GM19372 (cell line): ENCODE data around the gene MRPL9.
"Not testable (repeated sequence)": the region's sequence is repeated elsewhere in the genome, so short reads cannot be mapped to it uniquely, and the experiment has no call there.

Experiments
- ATAC-seq: cut with Tn5 transposase; IDR thresholded peaks from one replicate; pipeline ENCODE4 v1.9.1; 2021; ENCODE audit warnings: mild to moderate bottlenecking, low read depth, moderate library complexity; ENCODE audit not compliant: unreplicated experiment

Gene MRPL9

GRCh38 chr1:151787689-151788088, 24.4 kb upstream of the MRPL9 start:
- ATAC-seq = no peak

- ATAC-seq = no peak
Observed at GRCh38 chr1:151783796-151784195, 20.5 kb upstream of the MRPL9 start.

- no peak for ATAC-seq
Observed at GRCh38 chr1:151782741-151783140, 19.4 kb upstream of the MRPL9 start.

GRCh38 chr1:151782026-151782425, 18.7 kb upstream of the MRPL9 start:
- not testable (repeated sequence) for ATAC-seq

GRCh38 chr1:151780736-151781135, 17.4 kb upstream of the MRPL9 start:
- ATAC-seq = not testable (repeated sequence)

- no peak for ATAC-seq
Observed at GRCh38 chr1:151779852-151780251, 16.6 kb upstream of the MRPL9 start.

GRCh38 chr1:151777317-151777716, 14.0 kb upstream of the MRPL9 start:
- no peak for ATAC-seq

- no peak for ATAC-seq
Observed at GRCh38 chr1:151776665-151777062, 13.4 kb upstream of the MRPL9 start.

GRCh38 chr1:151775894-151776664, 12.8 kb upstream of the MRPL9 start:
- no peak for ATAC-seq

- ATAC-seq = no peak
Observed at GRCh38 chr1:151774256-151774922, 11.1 kb upstream of the MRPL9 start.

GRCh38 chr1:151773702-151774101, 10.4 kb upstream of the MRPL9 start:
- ATAC-seq = no peak

- ATAC-seq = not testable (repeated sequence)
Observed at GRCh38 chr1:151769270-151769669, 6.0 kb upstream of the MRPL9 start.

- ATAC-seq = not testable (repeated sequence)
Observed at GRCh38 chr1:151768351-151769066, 5.2 kb upstream of the MRPL9 start.

- no peak for ATAC-seq
Observed at GRCh38 chr1:151763990-151764389, 694 bp upstream of the MRPL9 start.

GRCh38 chr1:151760597-151761385, 2.5 kb downstream of the MRPL9 start:
- ATAC-seq = no peak

- no peak for ATAC-seq
Observed at GRCh38 chr1:151759241-151759640, 4.1 kb downstream of the MRPL9 start.

- no peak for ATAC-seq
Observed at GRCh38 chr1:151756291-151756690, 7.0 kb downstream of the MRPL9 start.

GRCh38 chr1:151741516-151741915, 21.8 kb downstream of the MRPL9 start:
- no peak for ATAC-seq

- no peak for ATAC-seq
Observed at GRCh38 chr1:151739590-151740355, 23.5 kb downstream of the MRPL9 start.

GRCh38 chr1:151737479-151737878, 25.8 kb downstream of the MRPL9 start:
- no peak for ATAC-seq
